Natural killer cell (primary cell): Measurements from ENCODE around the gene C10orf71. TPM values are rescaled to one million over a fixed set of nuclear protein-coding genes. Genes with fewer than 3 reads are reported as not detected.
A peak's percentile ranks its signal among the peaks of the same experiment; 100 is the strongest.

Experiments used
- ATAC-seq, 3 donors: fragments of 150-1000 bp in 2 of 3; fragments of 200-7000 bp in 1 of 3; cut with Tn5 transposase; 1 replicate in 1 of 3; 2 replicates in 2 of 3; pipeline ENCODE4 v1.10.0; 2021; ENCODE audit warnings: mild to moderate bottlenecking in 2 of 3, moderate library complexity in 2 of 3
- DNase-seq, 2 donors: peaks; one replicate each; pipeline versions ENCODE4 v3.0.0 to v3.0.0-alpha.2; 2013 to 2021; ENCODE audit warnings: mixed read lengths in 1 of 2
- H3K27ac ChIP-seq: one replicate; pipeline ENCODE4 v1.5.1; 2013; ENCODE audit warnings: mild to moderate bottlenecking, low read length
- H3K27me3 ChIP-seq: one replicate; pipeline ENCODE4 v1.6.1; 2013; ENCODE audit warnings: low read length; ENCODE audit not compliant: control insufficient read depth, insufficient read depth
- H3K36me3 ChIP-seq: one replicate; pipeline ENCODE4 v1.6.1; 2013; ENCODE audit warnings: low read length; ENCODE audit not compliant: control insufficient read depth, insufficient read depth
- H3K4me1 ChIP-seq: one replicate; pipeline ENCODE4 v1.6.1; 2013; ENCODE audit warnings: low read length; ENCODE audit not compliant: control insufficient read depth, insufficient read depth
- H3K4me3 ChIP-seq: one replicate; pipeline ENCODE4 v1.5.1; 2013; ENCODE audit warnings: low read length
- H3K9me3 ChIP-seq: one replicate; pipeline ENCODE4 v1.6.1; 2013; ENCODE audit warnings: low read length; ENCODE audit not compliant: control insufficient read depth, insufficient read depth
- H3K27ac Mint-ChIP-seq, 2 donors: one replicate each; pipeline ENCODE4 v1.8.0; 2022; ENCODE audit warnings: mild to moderate bottlenecking in 2 of 2, mixed read lengths in 2 of 2, moderate library complexity in 1 of 2
- H3K27me3 Mint-ChIP-seq, 2 donors: one replicate each; pipeline ENCODE4 v1.8.0; 2022; ENCODE audit warnings: low read depth in 2 of 2, mixed read lengths in 2 of 2
- H3K36me3 Mint-ChIP-seq: one replicate; pipeline ENCODE4 v1.8.0; 2022; ENCODE audit warnings: mixed read lengths
- H3K4me1 Mint-ChIP-seq, 2 donors: one replicate each; pipeline ENCODE4 v1.8.0; 2022; ENCODE audit warnings: mixed read lengths in 2 of 2
- H3K4me3 Mint-ChIP-seq: one replicate; pipeline ENCODE4 v1.8.0; 2022; ENCODE audit warnings: mild to moderate bottlenecking, moderate library complexity, mixed read lengths
- H3K9me3 Mint-ChIP-seq, 2 donors: one replicate each; pipeline ENCODE4 v1.8.0; 2022; ENCODE audit warnings: mixed read lengths in 2 of 2
- WGBS: methylation state at CpG from one replicate; pipeline ENCODE4 v1.1.7; 2013; ENCODE audit warnings: missing lambda C conversion rate; ENCODE audit not compliant: insufficient coverage; 5-methylcytosine and 5-hydroxymethylcytosine counted together
- intact Hi-C: fragments of 100-400 bp; cut with micrococcal nuclease; formaldehyde crosslinking; loops from one replicate; pipeline ENCODE4 v1.14.2; 2022
- total RNA-seq, 4 donors: library from RNA; stranded (reverse); fragments of 120-200 nt in 1 of 4; gene quantifications; one replicate each; pipeline versions ENCODE4 v1.2.3 to v1.2.4, GENCODE V29; 2013 to 2022
- TF ChIP-seq, protein P1 (sequence below): fragments of 200-600 bp; IDR thresholded peaks from one replicate; pipeline ENCODE4 v1.8.0; 2022; ENCODE audit warnings: antibody characterized with exemption

The C10orf71 gene
- total RNA-seq, 3 donors from 2014 or later (not counting 1 experiment from before 2014, with no cell fraction given), result not detected

DNA sequence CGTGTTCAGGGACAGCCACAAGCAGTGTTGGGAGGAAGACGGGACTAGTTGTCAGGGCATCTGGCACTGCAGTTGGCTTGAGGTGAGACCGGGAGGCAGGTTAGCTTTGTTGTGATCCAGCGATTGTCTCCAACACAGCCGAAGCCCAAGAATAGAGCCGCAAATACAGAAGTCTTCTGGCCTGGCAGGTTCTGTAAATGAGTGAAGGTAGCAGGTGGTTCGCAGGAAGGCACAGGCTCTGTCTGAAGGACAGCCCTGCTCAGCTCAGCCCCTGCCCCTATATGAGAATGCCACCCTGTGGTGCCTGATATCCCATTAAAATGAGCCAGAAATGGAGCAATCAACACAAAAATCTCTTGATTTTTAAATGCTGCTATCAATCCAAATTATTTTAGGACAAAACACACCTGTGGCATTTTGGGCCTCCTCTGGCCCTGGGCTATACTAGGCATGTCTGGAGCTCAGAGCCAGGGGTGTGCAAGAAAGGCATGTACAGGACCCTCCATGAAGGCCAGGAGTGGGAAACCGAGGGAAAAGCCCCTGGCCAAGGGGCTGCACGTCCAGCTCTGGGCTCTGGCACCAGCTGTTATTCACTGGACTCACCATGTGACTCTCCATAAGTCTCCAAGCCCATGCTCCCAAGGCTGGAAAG lies 11.2 kb upstream of the C10orf71 start:
- 91% methylated on average over 9 of the region's 9 CpGs for WGBS

DNA sequence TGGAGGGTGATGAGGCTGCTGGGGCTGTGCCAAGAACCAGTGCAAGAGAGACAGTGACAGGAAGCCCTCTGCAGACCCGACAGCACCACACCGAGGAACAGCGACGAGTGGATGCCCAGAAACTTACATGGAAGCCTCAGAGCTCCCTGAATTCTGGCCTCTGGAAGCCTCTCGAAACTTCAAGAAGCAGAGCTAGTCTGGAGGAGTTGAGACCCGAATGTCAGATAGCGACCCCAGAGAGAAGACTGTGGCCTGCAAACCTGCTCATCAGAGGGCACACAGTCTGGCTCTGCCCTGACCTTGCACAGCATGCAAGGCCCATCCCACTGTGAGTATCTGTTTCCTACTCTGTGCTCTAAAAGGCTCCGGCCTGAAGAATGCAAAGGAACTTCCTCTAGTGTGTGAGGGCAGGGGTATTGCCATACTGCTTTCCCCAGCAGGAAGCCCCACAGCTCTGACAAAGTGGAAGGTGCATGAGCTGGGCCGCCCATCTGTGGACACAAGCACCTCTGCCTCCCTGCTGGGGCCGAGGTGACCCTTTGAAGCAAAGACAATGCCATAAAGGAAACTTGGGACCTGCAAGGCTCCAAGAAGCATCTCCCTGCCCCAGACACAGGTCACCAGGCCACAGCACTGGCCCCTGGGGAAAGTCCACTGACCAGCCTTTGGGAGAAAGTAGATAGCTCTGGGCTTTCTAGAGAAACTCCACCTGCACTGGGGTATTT lies 10.5 kb upstream of the C10orf71 start:
- no peak overlapping the region for H3K4me3 ChIP-seq
- H3K27ac ChIP-seq, result no peak overlapping the region
- H3K27me3 ChIP-seq, result no peaks in the 10 kb centered on the region
- WGBS, result 88% methylated on average over 10 of the region's 10 CpGs
- H3K4me1 ChIP-seq, result no peaks in the 10 kb centered on the region
- H3K9me3 Mint-ChIP-seq, result no peaks in the 10 kb centered on the region
- ATAC-seq (no peak), DNase-seq (no peak)
- no peak overlapping the region for H3K4me3 Mint-ChIP-seq
- intact Hi-C loops, result no loop called here
- peaks cover 6 to 17% of the 10 kb centered on the region in 2 donors for H3K27me3 Mint-ChIP-seq
- TF ChIP-seq, protein P1, sequence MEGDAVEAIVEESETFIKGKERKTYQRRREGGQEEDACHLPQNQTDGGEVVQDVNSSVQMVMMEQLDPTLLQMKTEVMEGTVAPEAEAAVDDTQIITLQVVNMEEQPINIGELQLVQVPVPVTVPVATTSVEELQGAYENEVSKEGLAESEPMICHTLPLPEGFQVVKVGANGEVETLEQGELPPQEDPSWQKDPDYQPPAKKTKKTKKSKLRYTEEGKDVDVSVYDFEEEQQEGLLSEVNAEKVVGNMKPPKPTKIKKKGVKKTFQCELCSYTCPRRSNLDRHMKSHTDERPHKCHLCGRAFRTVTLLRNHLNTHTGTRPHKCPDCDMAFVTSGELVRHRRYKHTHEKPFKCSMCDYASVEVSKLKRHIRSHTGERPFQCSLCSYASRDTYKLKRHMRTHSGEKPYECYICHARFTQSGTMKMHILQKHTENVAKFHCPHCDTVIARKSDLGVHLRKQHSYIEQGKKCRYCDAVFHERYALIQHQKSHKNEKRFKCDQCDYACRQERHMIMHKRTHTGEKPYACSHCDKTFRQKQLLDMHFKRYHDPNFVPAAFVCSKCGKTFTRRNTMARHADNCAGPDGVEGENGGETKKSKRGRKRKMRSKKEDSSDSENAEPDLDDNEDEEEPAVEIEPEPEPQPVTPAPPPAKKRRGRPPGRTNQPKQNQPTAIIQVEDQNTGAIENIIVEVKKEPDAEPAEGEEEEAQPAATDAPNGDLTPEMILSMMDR, result no peak
- no peaks in the 10 kb centered on the region for H3K36me3 ChIP-seq
- no peak overlapping the region for H3K27ac Mint-ChIP-seq
- no peaks in the 10 kb centered on the region for H3K9me3 ChIP-seq
- no peaks in the 10 kb centered on the region for H3K36me3 Mint-ChIP-seq
- H3K4me1 Mint-ChIP-seq, result peaks cover 14 to 16% of the 10 kb centered on the region in 2 donors

More for the DNA sequence above, 11.2 kb upstream of the C10orf71 start:
- no peaks in the 10 kb centered on the region for H3K36me3 Mint-ChIP-seq
- H3K4me3 ChIP-seq, result no peak overlapping the region
- H3K36me3 ChIP-seq, result no peaks in the 10 kb centered on the region
- TF ChIP-seq, protein P1, result no peak
- H3K9me3 ChIP-seq, result no peaks in the 10 kb centered on the region
- H3K4me1 ChIP-seq, result no peaks in the 10 kb centered on the region
- H3K27me3 Mint-ChIP-seq, result peaks cover 3 to 17% of the 10 kb centered on the region in 2 donors
- no peak overlapping the region for H3K27ac ChIP-seq
- DNase-seq (no peak), ATAC-seq (no peak)
- no peaks in the 10 kb centered on the region for H3K27me3 ChIP-seq
- no peak overlapping the region for H3K4me3 Mint-ChIP-seq
- H3K4me1 Mint-ChIP-seq, result peaks cover 12 to 13% of the 10 kb centered on the region in 2 donors
- H3K27ac Mint-ChIP-seq, result no peak overlapping the region
- H3K9me3 Mint-ChIP-seq, result no peaks in the 10 kb centered on the region
- intact Hi-C loops, result no loop called here

DNA sequence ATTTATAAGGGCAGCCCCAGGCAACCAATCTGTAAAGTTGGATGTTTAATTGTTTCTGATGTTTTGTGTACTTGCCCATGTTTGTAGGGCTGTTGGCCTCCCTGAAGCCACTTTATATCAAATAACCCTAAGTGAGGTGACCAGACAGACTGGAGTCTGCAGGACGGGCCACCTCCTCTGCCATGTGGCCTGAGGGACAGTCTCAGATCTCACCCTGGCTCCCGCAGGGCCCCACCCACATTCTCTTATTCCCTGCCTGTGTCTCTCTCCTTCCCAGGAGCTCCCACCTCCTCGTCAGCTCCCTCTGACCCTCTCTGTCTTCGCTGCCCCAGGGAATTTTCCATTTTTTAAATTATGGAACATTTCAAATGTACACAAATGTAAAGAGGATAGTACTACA lies 9.5 kb upstream of the C10orf71 start:
- Histone ChIP-seq H3K9me3 (no peaks in the 10 kb centered on the region), H3K4me1 (no peaks in the 10 kb centered on the region), H3K27me3 (no peaks in the 10 kb centered on the region), H3K36me3 (no peaks in the 10 kb centered on the region), H3K4me3 (no peak overlapping the region), H3K27ac (no peak overlapping the region)
- peaks cover 6 to 17% of the 10 kb centered on the region in 2 donors for H3K27me3 Mint-ChIP-seq
- no peak overlapping the region for H3K27ac Mint-ChIP-seq
- ATAC-seq (no peak), DNase-seq (peak in 1 of 2 donors; percentile 4)
- TF ChIP-seq, protein P1, result no peak
- intact Hi-C loops, result no loop called here
- WGBS, result 65% methylated on average over 4 of the region's 4 CpGs
- H3K4me1 Mint-ChIP-seq, result peaks cover 14 to 16% of the 10 kb centered on the region in 2 donors
- no peak overlapping the region for H3K4me3 Mint-ChIP-seq
- no peaks in the 10 kb centered on the region for H3K9me3 Mint-ChIP-seq
- H3K36me3 Mint-ChIP-seq, result no peaks in the 10 kb centered on the region
